MM.1S (cell line): ENCODE measurements around the gene EPN1.

Source experiments
- EZH2 ChIP-seq: fragments of 300-600 bp; sonication (generic); optimal IDR thresholded peaks from 2 replicates; pipeline ENCODE3; 2017; ENCODE audit warnings: low read depth, mild to moderate bottlenecking, antibody characterized with exemption, low read length, mixed read lengths
- TF ChIP-seq, protein P1 (sequence below): fragments of 300-600 bp; sonication (generic); IDR thresholded peaks from 2 replicates; pipeline ENCODE4 v1.5.1; 2016; ENCODE audit warnings: antibody characterized with exemption, low read length, mixed read lengths

DNA sequence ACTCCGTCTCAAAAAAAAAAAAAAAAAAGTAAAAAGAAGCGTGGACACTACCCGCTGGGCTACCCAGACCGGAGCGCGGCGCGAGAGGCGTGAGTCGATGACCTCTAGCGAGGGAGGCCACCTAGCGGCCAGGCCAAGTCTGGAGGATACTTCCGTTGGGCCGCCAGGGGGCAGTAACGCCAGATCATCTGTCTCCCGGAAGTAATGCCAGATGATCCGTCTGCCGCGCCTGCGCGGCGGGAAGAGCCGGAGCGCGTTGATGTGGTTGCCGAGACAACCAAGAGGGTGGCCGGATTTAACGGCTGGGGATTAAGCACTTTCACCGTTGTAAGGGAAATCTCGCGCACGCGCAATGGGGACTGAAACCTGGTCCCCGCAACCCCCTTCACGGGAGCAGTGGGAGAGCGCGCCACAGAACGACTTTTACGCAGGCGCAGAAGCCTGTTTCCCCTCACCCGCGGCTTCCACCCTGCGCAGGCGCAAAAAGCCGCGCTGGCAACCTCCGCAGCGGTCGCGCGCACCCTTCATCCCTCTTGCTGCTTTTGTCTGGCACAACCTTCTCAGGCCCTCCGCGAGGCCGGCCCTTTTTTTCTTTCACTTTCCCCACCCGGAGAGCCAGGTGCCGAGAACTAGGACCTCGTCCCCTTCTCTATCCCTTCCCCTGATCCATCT lies 21.2 kb upstream of the EPN1 start:
- TF ChIP-seq, protein P1, sequence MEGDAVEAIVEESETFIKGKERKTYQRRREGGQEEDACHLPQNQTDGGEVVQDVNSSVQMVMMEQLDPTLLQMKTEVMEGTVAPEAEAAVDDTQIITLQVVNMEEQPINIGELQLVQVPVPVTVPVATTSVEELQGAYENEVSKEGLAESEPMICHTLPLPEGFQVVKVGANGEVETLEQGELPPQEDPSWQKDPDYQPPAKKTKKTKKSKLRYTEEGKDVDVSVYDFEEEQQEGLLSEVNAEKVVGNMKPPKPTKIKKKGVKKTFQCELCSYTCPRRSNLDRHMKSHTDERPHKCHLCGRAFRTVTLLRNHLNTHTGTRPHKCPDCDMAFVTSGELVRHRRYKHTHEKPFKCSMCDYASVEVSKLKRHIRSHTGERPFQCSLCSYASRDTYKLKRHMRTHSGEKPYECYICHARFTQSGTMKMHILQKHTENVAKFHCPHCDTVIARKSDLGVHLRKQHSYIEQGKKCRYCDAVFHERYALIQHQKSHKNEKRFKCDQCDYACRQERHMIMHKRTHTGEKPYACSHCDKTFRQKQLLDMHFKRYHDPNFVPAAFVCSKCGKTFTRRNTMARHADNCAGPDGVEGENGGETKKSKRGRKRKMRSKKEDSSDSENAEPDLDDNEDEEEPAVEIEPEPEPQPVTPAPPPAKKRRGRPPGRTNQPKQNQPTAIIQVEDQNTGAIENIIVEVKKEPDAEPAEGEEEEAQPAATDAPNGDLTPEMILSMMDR, result peak; percentile 99
- no peak for TF ChIP-seq EZH2
